Measurements from ENCODE around the gene PPP2R2C. TPM values are rescaled to one million over a fixed set of nuclear protein-coding genes. Genes with fewer than 3 reads are reported as not detected.

PPP2R2C gene
- total and polyA plus RNA-seq, 2 of the 4 experiments (the other 2 are of a cell fraction), result 0.03 TPM; not detected in 1

- Histone ChIP-seq H2BK5ac (ENCODE audit: low read depth, low read length, poor library complexity, severe bottlenecking) (no peak overlapping the region), H2AK9ac (replicated peaks; ENCODE audit: low read depth, low read length, poor library complexity) (no peak overlapping the region), H2BK15ac (ENCODE audit: low read depth, low read length) (no peak overlapping the region), H4K20me1 (ENCODE audit: insufficient read depth, low read length) (no peaks in the 10 kb centered on the region), H2BK120ac (ENCODE audit: low read depth, low read length) (no peak overlapping the region), H3K23ac (ENCODE audit: low read depth, low read length) (no peak overlapping the region), H3K18ac (ENCODE audit: low read depth, low read length) (no peak overlapping the region), H3K27ac (ENCODE audit: insufficient read depth, low read length) (no peak overlapping the region), H3K14ac (replicated peaks; ENCODE audit: low read depth, low read length) (no peak overlapping the region), H2AFZ (replicated peaks; ENCODE audit: low read length, poor library complexity) (no peak overlapping the region), H2BK20ac (ENCODE audit: low read depth, low read length) (no peak overlapping the region), H3K9ac (ENCODE audit: low read depth, low read length) (no peak overlapping the region), H3K4me2 (ENCODE audit: low read depth, low read length) (no peak overlapping the region), H3K36me3 (ENCODE audit: control insufficient read depth, insufficient read depth, low read length) (no peaks in the 10 kb centered on the region), H3K9me1 (ENCODE audit: insufficient read depth, low read length) (no peaks in the 10 kb centered on the region), H3K9me3 (ENCODE audit: control insufficient read depth, insufficient read depth, low read length) (no peaks in the 10 kb centered on the region; the same call in 1 of the 2 replicates), H3K4ac (ENCODE audit: low read depth, low read length) (no peak overlapping the region), H3K4me1 (ENCODE audit: control insufficient read depth, insufficient read depth, low read length) (no peaks in the 10 kb centered on the region), H4K91ac (ENCODE audit: insufficient read depth, low read depth, low read length) (no peak overlapping the region), H4K5ac (ENCODE audit: low read depth, low read length) (no peak overlapping the region), H2AK5ac (ENCODE audit: low read depth, low read length) (no peak overlapping the region), H3K56ac (ENCODE audit: extremely low read depth, insufficient read depth, low read length) (no peak overlapping the region), H3K4me3 (ENCODE audit: insufficient read depth, low read depth, low read length) (no peak overlapping the region), H3K27me3 (ENCODE audit: control insufficient read depth, insufficient read depth, low read length) (no peaks in the 10 kb centered on the region), H3K79me1 (ENCODE audit: low read depth in 1 of 2, low read length in 2 of 2) (no peaks in the 10 kb centered on the region), H4K8ac (ENCODE audit: low read depth in 2 of 2, low read length in 2 of 2) (no peak overlapping the region)
- DNase-seq (no peak), ATAC-seq (ENCODE audit: low read depth) (no peak)
- POLR2A ChIA-PET (ENCODE audit: unreplicated experiment), result no interaction called here
- in situ Hi-C loops (cut with MboI; ENCODE audit: low sequenced_read_pairs) (no loop called here), intact Hi-C loops (cut with micrococcal nuclease) (no loop called here), dilution Hi-C loops (cut with HindIII; ENCODE audit: low sequenced_read_pairs, unreplicated experiment) (no loop called here)
- TF ChIP-seq FOS (IDR thresholded peaks at IDR 0.05; ENCODE audit: low read depth, low read length) (no peak), BHLHE40 (IDR thresholded peaks at IDR 0.05; ENCODE audit: low read depth, low read length) (no peak), MXI1 (IDR thresholded peaks at IDR 0.05; ENCODE audit: borderline replicate concordance, low read depth, low read length) (no peak), CHD1 (IDR thresholded peaks at IDR 0.05; ENCODE audit: low read depth, low read length) (no peak), NFE2L2 (IDR thresholded peaks at IDR 0.05; ENCODE audit: low read depth, low read length) (no peak), CTCF (conservative IDR thresholded peaks at IDR 0.05; ENCODE audit: low read depth, low read length) (no peak), MAFK (IDR thresholded peaks at IDR 0.05; ENCODE audit: low read depth, low read length) (no peak), MAZ (IDR thresholded peaks at IDR 0.05; ENCODE audit: borderline replicate concordance, low read depth, low read length) (no peak), CEBPB (IDR thresholded peaks at IDR 0.05; ENCODE audit: low read depth, low read length) (no peak), RCOR1 (IDR thresholded peaks at IDR 0.05; ENCODE audit: insufficient replicate concordance, low read length) (no peak), RFX5 (IDR thresholded peaks at IDR 0.05; ENCODE audit: low read depth, low read length) (no peak), POLR2A (IDR thresholded peaks at IDR 0.05; ENCODE audit: low read depth, low read length) (no peak), RAD21 (IDR thresholded peaks at IDR 0.05; ENCODE audit: low read length) (no peak), USF2 (IDR thresholded peaks at IDR 0.05; ENCODE audit: low read depth, low read length) (no peak), SMC3 (IDR thresholded peaks at IDR 0.05; ENCODE audit: low read depth, low read length) (no peak)
- WGBS, 2 experiments (ENCODE audit: extremely low coverage in 2 of 2, insufficient read length in 1 of 2), result no CpG with 5 or more reads among the region's 3 CpGs
- no TSS peak for BruUV-seq (replicated peaks)
- CTCF ChIA-PET, result no interaction called here
Observed at GRCh38 chr4:6506616-6507140, 34.3 kb upstream of the PPP2R2C start.

Data from IMR-90 (cell line).